OCI-LY1 (cell line): ENCODE measurements around the gene DHRS7.

Experiments
- EZH2 ChIP-seq: fragments of 200-600 bp; sonication (generic), shearing (Covaris generic); IDR thresholded peaks from 2 replicates; pipeline ENCODE4 v1.8.0; 2017; ENCODE audit warnings: borderline replicate concordance, mixed run types, mild to moderate bottlenecking, antibody characterized with exemption, low read length, moderate library complexity, mixed read lengths
- TF ChIP-seq, protein P1 (sequence below): fragments of 200-600 bp; sonication (generic), shearing (Covaris generic); IDR thresholded peaks from 2 replicates; pipeline ENCODE4 v1.5.1; 2017; ENCODE audit warnings: mild to moderate bottlenecking, antibody characterized with exemption, low read length, moderate library complexity, mixed read lengths

DNA sequence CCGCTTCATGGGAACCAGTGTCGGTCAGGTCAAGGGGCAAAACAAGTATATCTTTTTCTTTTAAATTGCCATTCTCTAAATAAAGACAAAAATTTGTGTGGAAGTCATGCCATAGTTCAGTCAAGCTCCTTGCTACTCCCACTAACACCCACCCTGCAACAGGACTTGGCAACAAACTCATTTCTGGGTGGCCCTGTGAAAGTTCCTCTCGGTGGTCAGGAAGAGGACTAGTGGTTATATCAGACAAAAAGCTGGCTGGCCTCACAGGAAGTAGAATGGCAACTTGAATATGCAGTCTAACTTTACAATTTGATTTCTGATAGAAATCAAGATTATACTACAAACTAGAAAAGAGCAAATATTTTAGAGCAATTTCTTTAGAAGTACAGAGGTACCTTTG is 11.2 kb downstream of the DHRS7 start:
- TF ChIP-seq, protein P1, sequence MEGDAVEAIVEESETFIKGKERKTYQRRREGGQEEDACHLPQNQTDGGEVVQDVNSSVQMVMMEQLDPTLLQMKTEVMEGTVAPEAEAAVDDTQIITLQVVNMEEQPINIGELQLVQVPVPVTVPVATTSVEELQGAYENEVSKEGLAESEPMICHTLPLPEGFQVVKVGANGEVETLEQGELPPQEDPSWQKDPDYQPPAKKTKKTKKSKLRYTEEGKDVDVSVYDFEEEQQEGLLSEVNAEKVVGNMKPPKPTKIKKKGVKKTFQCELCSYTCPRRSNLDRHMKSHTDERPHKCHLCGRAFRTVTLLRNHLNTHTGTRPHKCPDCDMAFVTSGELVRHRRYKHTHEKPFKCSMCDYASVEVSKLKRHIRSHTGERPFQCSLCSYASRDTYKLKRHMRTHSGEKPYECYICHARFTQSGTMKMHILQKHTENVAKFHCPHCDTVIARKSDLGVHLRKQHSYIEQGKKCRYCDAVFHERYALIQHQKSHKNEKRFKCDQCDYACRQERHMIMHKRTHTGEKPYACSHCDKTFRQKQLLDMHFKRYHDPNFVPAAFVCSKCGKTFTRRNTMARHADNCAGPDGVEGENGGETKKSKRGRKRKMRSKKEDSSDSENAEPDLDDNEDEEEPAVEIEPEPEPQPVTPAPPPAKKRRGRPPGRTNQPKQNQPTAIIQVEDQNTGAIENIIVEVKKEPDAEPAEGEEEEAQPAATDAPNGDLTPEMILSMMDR: no peak
- no peak for TF ChIP-seq EZH2
